Colonic mucosa (tissue), 4 donors: ENCODE measurements around the gene KLHDC10. TPM values are rescaled to one million over a fixed set of nuclear protein-coding genes. Genes with fewer than 3 reads are reported as not detected.
A peak's percentile ranks its signal among the peaks of the same experiment; 100 is the strongest.

Experiments
- DNase-seq: peaks from one replicate; pipeline ENCODE4 v3.0.0-alpha.2; 2020
- H3K27ac ChIP-seq: fragments of 200-600 bp; one replicate; pipeline ENCODE4 v1.8.0; 2021
- H3K27me3 ChIP-seq: fragments of 200-600 bp; one replicate; pipeline ENCODE4 v1.8.0; 2021
- H3K36me3 ChIP-seq: fragments of 200-600 bp; one replicate; pipeline ENCODE4 v1.8.0; 2021
- H3K4me1 ChIP-seq: fragments of 200-600 bp; one replicate; pipeline ENCODE4 v1.8.0; 2021; ENCODE audit warnings: mild to moderate bottlenecking
- H3K4me3 ChIP-seq: fragments of 200-600 bp; one replicate; pipeline ENCODE4 v1.8.0; 2021
- H3K9ac ChIP-seq, 2 donors: one replicate each; pipeline ENCODE4 v1.7.0; 2013; ENCODE audit warnings: control low read depth in 2 of 2, low read depth in 2 of 2, low read length in 2 of 2
- H3K9me3 ChIP-seq: fragments of 200-600 bp; one replicate; pipeline ENCODE4 v1.8.0; 2021
- intact Hi-C: fragments of 100-400 bp; cut with DNase I; formaldehyde crosslinking; loops from one replicate; pipeline ENCODE4 v1.14.1; 2022
- total RNA-seq, 2 donors: library from RNA; stranded (reverse); fragmentation: NEBNext Ultra II Directional in 1 of 2; extraction: Animal tissue kit (Norgen Biotek cat#: 25700) in 1 of 2; gene quantifications; one replicate each; pipeline ENCODE4 v1.2.1, GENCODE V29; 2021
- TF ChIP-seq, protein P1 (sequence below): fragments of 200-600 bp; IDR thresholded peaks from one replicate; pipeline ENCODE4 v1.8.0; 2022; ENCODE audit warnings: antibody characterized with exemption, mild to moderate bottlenecking
- donor health status: healthy.
- donor health status: DM: no; HTN: no; CAD: no.
- donor health status: DM: no; HTN: no; CAD: no.

KLHDC10 gene
- total RNA-seq, 2 donors from 2014 or later = 29.1 to 36.3 TPM

DNA sequence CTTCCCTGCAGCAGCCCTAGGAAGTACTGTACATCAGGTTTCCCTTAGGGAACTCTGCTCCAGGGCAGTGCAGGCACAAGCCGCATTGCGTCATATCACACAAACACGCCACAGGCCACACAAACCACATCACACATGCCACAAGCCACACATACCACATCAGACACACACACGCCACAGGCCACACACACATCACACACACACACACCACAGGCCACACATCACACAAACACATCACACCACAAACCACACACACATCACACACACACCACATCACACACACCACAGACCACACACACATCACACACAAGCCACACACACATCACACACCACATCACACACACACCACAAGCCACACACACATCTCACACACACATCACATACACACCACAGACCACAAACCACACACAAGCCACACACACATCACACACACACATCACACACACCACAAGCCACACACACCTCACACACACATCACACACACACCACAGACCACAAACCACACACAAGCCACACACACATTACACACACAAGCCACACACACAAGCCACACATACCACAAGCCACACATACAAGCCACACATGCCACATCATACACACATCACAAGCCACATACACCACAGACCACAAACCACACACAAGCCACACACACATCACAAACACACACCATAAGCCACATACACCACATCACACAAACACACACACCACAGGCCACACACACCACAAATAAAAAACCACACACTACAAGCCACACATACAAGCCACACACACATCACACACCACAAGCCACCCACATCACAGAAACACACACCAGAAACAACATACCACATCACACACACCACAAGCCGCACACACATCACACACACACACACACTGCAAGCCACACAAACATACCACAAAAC lies 81.5 kb downstream of the KLHDC10 start:
- intact Hi-C loops = no loop called here
- H3K9me3 ChIP-seq = no peaks in the 10 kb centered on the region
- no peaks in the 10 kb centered on the region for H3K27me3 ChIP-seq
- peaks cover 12% of the 10 kb centered on the region for H3K4me1 ChIP-seq
- no peak overlapping the region for H3K27ac ChIP-seq
- H3K4me3 ChIP-seq = no peak overlapping the region
- TF ChIP-seq, protein P1, sequence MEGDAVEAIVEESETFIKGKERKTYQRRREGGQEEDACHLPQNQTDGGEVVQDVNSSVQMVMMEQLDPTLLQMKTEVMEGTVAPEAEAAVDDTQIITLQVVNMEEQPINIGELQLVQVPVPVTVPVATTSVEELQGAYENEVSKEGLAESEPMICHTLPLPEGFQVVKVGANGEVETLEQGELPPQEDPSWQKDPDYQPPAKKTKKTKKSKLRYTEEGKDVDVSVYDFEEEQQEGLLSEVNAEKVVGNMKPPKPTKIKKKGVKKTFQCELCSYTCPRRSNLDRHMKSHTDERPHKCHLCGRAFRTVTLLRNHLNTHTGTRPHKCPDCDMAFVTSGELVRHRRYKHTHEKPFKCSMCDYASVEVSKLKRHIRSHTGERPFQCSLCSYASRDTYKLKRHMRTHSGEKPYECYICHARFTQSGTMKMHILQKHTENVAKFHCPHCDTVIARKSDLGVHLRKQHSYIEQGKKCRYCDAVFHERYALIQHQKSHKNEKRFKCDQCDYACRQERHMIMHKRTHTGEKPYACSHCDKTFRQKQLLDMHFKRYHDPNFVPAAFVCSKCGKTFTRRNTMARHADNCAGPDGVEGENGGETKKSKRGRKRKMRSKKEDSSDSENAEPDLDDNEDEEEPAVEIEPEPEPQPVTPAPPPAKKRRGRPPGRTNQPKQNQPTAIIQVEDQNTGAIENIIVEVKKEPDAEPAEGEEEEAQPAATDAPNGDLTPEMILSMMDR = no peak
- DNase-seq = no peak
- H3K36me3 ChIP-seq = no peaks in the 10 kb centered on the region
- no peak overlapping the region for H3K9ac ChIP-seq

DNA sequence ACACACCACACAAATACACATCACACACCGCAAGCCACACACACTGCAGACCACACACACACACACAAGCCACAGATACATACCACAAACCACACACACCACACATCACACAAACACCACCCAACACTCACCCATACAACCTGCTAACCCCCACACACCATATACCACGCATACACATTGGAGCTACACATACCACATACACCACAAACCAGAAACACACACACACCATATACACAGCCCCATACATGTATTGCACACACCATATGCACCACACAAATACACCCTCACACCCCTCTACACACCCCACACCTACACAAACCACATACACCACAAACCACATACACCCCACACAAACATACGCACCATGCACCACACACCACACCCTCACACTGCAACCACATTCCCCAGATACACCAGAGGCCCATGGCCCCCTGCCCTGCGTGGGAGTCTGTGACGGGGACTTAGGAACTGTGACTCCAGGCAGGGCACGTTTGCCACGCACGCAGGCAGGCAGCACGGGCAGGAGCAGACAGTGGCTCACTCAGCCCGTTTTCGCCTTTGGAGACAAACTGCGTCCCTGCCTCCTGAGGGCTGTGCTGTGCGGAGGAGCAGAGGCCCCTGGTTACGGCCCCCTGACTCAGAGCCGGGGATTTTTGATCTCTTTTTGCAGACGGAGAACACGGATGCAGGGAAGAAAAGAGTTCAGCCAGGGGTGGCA lies 82.3 kb downstream of the KLHDC10 start:
- Histone ChIP-seq H3K36me3 (no peaks in the 10 kb centered on the region), H3K9ac (no peak overlapping the region), H3K27ac (no peak overlapping the region), H3K9me3 (no peaks in the 10 kb centered on the region), H3K27me3 (no peaks in the 10 kb centered on the region), H3K4me1 (peaks cover 12% of the 10 kb centered on the region), H3K4me3 (no peak overlapping the region)
- intact Hi-C loops = no loop called here
- TF ChIP-seq, protein P1 = no peak
- no peak for DNase-seq

DNA sequence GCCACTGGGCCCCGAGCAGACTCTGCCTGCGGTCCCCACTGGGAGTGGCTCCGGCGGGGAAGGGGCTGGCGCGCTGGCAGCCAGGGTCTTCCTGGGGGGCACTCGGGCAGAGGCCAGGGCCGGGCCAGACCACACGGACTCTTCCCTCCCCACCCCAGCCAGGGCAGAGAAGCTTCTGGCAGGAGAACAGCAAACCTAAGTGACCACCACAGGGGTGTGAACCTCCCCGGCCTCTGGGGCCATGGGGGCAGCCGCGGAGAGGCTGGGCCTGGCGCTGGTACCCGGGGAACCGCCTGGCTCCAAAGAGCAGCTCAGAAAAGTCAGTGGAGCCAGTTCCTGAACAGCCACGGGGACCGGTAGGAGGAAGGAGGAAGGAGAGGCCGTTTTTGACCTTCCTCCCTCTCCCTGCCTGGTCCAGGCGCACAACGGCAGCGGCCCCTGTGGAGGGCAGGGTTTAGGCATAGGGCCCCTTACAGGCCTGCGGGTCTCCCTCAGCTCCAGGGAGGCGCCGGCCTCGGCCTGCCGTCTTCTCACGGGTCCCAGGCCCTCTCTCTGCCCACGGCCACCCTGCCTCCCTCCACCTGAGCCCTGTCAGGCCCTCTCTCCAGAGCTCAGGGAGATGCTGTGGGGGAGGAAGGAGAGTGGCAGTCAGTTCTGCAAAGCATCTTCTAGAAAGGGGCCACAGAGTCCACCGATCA lies 83.0 kb downstream of the KLHDC10 start:
- intact Hi-C loops = no loop called here
- TF ChIP-seq, protein P1 = no peak
- no peak overlapping the region for H3K27ac ChIP-seq
- H3K4me1 ChIP-seq = peaks cover 12% of the 10 kb centered on the region
- no peaks in the 10 kb centered on the region for H3K27me3 ChIP-seq
- no peaks in the 10 kb centered on the region for H3K9me3 ChIP-seq
- no peaks in the 10 kb centered on the region for H3K36me3 ChIP-seq
- H3K9ac ChIP-seq = peak overlapping the region; percentile 19 to 24
- peak; percentile 37 for DNase-seq
- no peak overlapping the region for H3K4me3 ChIP-seq

DNA sequence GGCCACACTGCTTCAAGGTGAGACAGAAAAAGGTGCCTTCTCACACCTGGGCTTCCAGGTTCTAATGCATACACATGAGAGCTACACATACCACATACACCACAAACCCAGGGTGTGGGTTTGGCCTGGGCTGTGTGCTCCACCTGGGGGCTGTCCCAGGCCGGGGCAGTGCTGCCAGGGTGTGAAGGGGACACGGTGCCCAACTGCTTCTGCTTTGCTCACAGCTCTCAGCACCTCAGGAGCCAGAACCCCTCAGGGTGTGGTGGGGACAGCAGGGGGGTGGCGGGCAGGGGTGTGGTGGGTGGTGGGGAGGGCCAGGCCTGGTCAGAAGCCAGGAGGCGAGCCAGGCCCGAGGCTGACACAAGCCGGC lies 83.8 kb downstream of the KLHDC10 start:
- peak overlapping the region in 1 of 2 donors; percentile 19 for H3K9ac ChIP-seq
- H3K4me3 ChIP-seq = no peak overlapping the region
- TF ChIP-seq, protein P1 = no peak
- H3K4me1 ChIP-seq = peaks cover 12% of the 10 kb centered on the region
- H3K9me3 ChIP-seq = no peaks in the 10 kb centered on the region
- H3K27me3 ChIP-seq = no peaks in the 10 kb centered on the region
- no peaks in the 10 kb centered on the region for H3K36me3 ChIP-seq
- H3K27ac ChIP-seq = no peak overlapping the region
- intact Hi-C loops = no loop called here
- peak; percentile 50 for DNase-seq

DNA sequence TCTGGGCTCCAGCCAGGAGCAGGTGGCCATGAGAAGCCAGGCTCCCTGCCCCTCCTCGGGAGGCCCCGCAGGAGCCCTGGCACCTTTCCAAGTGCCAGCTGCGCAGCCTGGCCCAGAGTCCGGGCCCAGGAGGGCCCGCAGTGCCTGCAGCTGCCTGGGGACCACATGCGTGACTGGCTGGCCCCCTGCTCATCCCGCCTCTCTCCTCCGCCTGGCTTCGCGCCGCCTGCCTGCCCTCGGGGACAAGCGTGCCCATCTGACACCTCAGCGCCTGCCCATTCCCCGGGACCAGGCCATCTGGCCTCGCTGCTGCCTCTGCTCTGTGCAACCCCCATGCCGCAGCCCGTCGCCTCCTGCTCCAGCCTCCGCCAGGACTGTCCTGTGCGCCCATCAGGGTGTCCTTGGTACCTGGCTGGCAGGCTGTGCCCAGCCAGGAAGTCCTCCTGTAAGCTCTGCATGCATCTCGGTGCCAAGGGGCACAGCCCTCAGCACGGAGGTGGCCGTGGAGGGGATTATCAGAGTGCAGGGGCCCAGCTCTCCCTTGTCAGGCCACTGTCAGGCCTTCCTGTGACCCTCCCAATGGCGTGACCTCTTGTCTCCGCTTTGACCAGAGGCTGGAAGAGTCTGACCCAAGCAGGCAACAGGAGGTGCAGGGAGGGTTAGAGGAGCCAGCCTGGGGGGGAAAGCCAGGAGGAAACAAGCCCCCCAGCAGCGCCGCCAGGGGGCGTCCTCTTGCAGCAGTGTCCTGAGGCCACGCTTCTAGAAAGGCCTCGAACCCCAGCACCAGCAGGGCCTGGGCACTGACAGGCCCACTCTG lies 84.4 kb downstream of the KLHDC10 start:
- no peak overlapping the region for H3K4me3 ChIP-seq
- H3K9ac ChIP-seq = no peak overlapping the region
- TF ChIP-seq, protein P1 = no peak
- H3K9me3 ChIP-seq = no peaks in the 10 kb centered on the region
- H3K27me3 ChIP-seq = no peaks in the 10 kb centered on the region
- intact Hi-C loops = no loop called here
- H3K27ac ChIP-seq = no peak overlapping the region
- no peaks in the 10 kb centered on the region for H3K36me3 ChIP-seq
- DNase-seq = peak; percentile 38
- H3K4me1 ChIP-seq = peaks cover 12% of the 10 kb centered on the region
